Right cardiac atrium (tissue), 5 donors: ENCODE data around the gene PFDN1. TPM values are rescaled to one million over a fixed set of nuclear protein-coding genes. Genes with fewer than 3 reads are reported as not detected.
A peak's percentile ranks its signal among the peaks of the same experiment; 100 is the strongest.

Source experiments
- ATAC-seq, 2 donors: fragments of 200-7000 bp; cut with Tn5 transposase; one replicate each; pipeline versions ENCODE4 v1.8.0 to v1.9.1; 2020; ENCODE audit warnings: moderate library complexity in 2 of 2, mild to moderate bottlenecking in 1 of 2
- DNase-seq, 3 donors: peaks; one replicate each; pipeline ENCODE4 v3.0.0-alpha.2; 2020
- H3K27ac ChIP-seq: one replicate; pipeline ENCODE4 v1.5.1; 2013; ENCODE audit warnings: mild to moderate bottlenecking, low read length, control low read depth, moderate library complexity
- H3K27me3 ChIP-seq: one replicate; pipeline ENCODE4 v1.6.1; 2013; ENCODE audit not compliant: control insufficient read depth, insufficient read depth
- H3K4me1 ChIP-seq: one replicate; pipeline ENCODE4 v1.6.1; 2013; ENCODE audit warnings: low read length; ENCODE audit not compliant: control insufficient read depth, insufficient read depth
- H3K4me3 ChIP-seq: one replicate; pipeline ENCODE4 v1.5.1; 2013; ENCODE audit warnings: low read length, control low read depth
- H3K9me3 ChIP-seq: one replicate; pipeline ENCODE4 v1.6.1; 2013; ENCODE audit warnings: low read length; ENCODE audit not compliant: control insufficient read depth
- WGBS: extraction: QIAGEN DNeasy Blood & Tissue Kit; methylation state at CpG from one replicate; pipeline ENCODE4 v1.1.7; 2013; 5-methylcytosine and 5-hydroxymethylcytosine counted together
- intact Hi-C, 4 donors: fragments of 100-400 bp; cut with DNase I; formaldehyde crosslinking; loops; one replicate each; pipeline versions ENCODE4 v1.11.0 to v1.14.0; 2022 to 2023
- polyA plus RNA-seq: library from polyadenylated mRNA; stranded (reverse); fragments of 200-250 nt; gene quantifications from one replicate; pipeline ENCODE4 v1.2.3, GENCODE V29; 2013
- total RNA-seq, 4 donors: library from RNA; stranded (reverse); fragmentation: NEBNext Ultra II Directional; extraction: Animal tissue kit (Norgen Biotek cat#: 25700); gene quantifications; one replicate each; pipeline ENCODE4 v1.2.1, GENCODE V29; 2021
- donor health status: healthy with polysubstance abuse.
- donor health status: DM: no; HTN: yes; CAD: no.
- donor health status: DM: no; HTN: no; CAD: no.
- donor health status: DM: no; HTN: yes; CAD: no; lungs with severe emphysema.
- donor health status: DM: yes; HTN: yes; CAD: no.

The PFDN1 gene
- total and polyA plus RNA-seq, 5 donors, result 57.6 to 144 (median 67.2) TPM

DNA sequence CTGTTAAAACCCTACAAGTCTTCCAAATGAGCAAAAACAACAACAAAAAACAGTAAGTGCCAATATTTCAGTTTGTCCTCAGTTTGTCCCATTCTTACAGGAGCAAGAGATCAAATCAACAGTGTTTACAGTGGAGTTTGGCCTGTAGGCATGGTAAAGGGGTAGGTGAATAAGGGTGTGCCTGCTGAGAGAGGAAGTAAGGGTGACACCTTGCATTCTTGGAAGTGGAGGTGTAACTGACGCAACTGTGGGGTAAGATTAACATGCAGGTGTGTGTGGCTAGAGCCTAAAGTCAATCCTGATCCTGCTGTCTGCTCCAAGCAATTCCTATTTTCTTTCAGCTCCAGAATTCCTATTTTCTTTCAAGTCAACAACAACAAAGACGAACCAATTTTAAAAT is 43.4 kb downstream of the PFDN1 start:
- WGBS, result 98% methylated on average over 2 of the region's 2 CpGs
- Histone ChIP-seq H3K4me3 (no peak overlapping the region), H3K27ac (no peak overlapping the region), H3K27me3 (no peaks in the 10 kb centered on the region), H3K9me3 (no peaks in the 10 kb centered on the region), H3K4me1 (peaks cover 15% of the 10 kb centered on the region)
- no peak for DNase-seq
- intact Hi-C loops, result no loop called here
- no peak for ATAC-seq

DNA sequence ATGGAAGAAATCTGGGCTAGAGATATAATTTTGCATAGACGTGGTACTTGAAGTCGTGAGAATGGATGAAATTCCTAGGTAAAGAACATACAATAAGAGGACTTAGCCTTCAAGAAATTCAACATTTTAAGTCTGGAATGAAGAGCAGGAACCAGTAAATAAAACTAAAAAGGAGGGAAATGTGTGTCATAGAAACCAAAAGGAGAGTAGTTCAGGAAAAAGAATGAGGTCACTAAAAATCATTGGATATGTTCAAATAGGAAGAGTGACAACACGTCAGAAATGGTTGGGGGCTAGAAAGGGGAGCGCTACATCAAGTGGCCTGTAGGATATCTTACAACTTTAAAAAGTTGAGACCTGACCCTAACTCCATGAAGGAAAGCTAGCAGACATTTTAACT is 44.0 kb downstream of the PFDN1 start:
- WGBS, result 91% methylated on average over 4 of the region's 4 CpGs
- ATAC-seq (no peak), DNase-seq (no peak)
- Histone ChIP-seq H3K27me3 (no peaks in the 10 kb centered on the region), H3K27ac (no peak overlapping the region), H3K4me3 (no peak overlapping the region), H3K4me1 (peaks cover 20% of the 10 kb centered on the region), H3K9me3 (no peaks in the 10 kb centered on the region)
- intact Hi-C loops, result no loop called here

DNA sequence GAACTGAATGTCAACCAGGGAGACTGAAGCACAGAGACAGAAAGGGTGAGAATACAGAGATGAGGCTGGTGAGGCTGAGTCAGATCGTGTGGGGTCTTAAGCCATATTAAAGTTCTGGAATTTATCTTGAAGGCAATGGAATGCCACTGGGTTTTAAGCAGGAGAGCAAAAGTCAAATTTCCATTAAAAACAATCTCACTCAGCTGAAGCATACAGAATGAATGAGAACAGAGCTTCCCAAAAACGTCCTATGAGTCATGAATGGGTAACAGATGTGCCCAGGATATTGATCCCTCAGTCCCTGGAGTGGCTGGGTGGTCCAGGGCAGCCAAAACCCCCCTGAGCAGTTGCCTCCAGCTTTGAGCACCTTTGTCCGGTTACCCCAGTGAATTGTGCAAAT is 44.9 kb downstream of the PFDN1 start:
- DNase-seq, result no peak
- peaks cover 28% of the 10 kb centered on the region for H3K4me1 ChIP-seq
- no peak overlapping the region for H3K4me3 ChIP-seq
- no peaks in the 10 kb centered on the region for H3K27me3 ChIP-seq
- no peaks in the 10 kb centered on the region for H3K9me3 ChIP-seq
- intact Hi-C loops, result no loop called here
- H3K27ac ChIP-seq, result no peak overlapping the region
- WGBS, result 77% methylated on average over 3 of the region's 3 CpGs
- ATAC-seq, result no peak

DNA sequence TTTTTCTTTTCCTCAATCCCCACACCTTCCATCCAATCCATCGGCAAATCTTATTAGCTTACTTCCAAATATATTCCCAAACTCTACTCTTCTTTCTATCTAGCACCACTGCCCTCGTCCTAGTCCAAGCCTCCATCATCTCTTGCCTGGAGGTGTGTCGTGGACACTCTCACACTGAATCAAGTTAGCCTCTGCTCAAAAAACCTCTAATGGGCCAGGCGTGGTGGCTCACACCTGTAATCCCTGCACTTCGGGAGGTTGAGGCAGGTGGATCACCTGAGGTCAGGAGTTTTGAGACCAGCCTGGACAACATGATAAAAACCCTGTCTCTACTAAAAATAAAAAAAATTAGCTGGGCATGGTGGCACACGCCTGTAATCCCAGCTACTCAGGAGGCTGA is 46.2 kb downstream of the PFDN1 start:
- Histone ChIP-seq H3K4me1 (peaks cover 27% of the 10 kb centered on the region), H3K27me3 (no peaks in the 10 kb centered on the region), H3K27ac (no peak overlapping the region), H3K4me3 (no peak overlapping the region), H3K9me3 (no peaks in the 10 kb centered on the region)
- ATAC-seq (no peak), DNase-seq (no peak)
- WGBS, result 96% methylated on average over 6 of the region's 6 CpGs
- intact Hi-C loops, result no loop called here

DNA sequence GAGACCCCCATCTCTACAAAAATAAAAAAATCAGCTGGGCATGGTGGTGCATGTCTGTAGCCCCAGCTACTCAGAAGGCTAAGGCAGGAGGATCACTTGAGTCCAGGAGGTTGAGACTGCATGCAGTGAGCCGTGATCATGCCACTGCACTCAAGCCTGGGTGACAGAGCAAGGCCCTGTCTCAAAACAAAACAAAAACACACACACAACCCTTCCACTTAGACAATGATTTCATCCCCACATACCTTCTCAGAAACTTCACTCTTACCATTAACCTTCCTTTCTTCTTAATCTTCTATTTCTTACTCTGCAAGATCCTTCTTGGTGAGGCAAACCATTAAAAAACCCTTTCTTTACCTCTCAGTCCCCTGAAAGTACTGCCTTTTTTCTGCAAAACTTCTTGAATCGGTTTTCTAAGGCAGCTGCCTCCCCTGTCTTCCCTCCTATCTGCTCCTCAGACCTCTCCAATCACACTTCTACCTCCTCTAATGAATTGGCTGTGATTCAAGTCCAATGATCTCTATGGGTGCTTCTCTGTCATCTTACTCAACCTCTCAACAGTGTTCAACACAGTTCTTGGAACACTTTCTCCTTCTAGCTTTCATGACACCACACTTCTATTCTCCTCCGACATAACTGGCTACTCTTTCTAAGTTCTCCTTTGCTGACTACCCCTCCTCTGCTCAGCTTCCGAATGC is 47.3 kb downstream of the PFDN1 start:
- H3K27ac ChIP-seq, result peak overlapping the region; percentile 8
- no peak for ATAC-seq
- H3K4me3 ChIP-seq, result no peak overlapping the region
- 79% methylated on average over 4 of the region's 4 CpGs for WGBS
- H3K9me3 ChIP-seq, result no peaks in the 10 kb centered on the region
- intact Hi-C loops, result no loop called here
- peaks cover 23% of the 10 kb centered on the region for H3K4me1 ChIP-seq
- no peak for DNase-seq
- no peaks in the 10 kb centered on the region for H3K27me3 ChIP-seq

DNA sequence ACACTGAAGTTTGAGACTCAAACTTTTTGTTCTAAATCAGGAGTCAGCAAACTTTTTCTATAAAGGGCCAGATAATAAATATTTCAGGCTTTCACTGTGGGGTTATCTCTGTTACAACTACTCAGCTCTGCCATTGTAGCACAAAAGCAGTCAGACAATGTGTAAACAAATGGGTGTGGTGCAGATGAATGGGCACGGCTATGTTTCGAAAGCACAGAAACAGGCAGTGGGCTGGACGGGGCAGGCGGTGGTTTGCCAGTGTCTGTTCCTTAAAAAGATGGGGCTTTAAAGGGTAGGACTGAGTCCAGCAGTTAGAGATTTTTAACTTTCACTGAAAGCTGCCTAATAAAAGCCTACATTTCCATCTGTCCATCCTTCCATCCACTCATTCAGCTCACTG is 48.9 kb downstream of the PFDN1 start:
- peak; percentile 35 to 69 (median 67) for DNase-seq
- peak; percentile 35 to 69 for ATAC-seq
- Histone ChIP-seq H3K27me3 (no peaks in the 10 kb centered on the region), H3K9me3 (no peaks in the 10 kb centered on the region), H3K4me3 (no peak overlapping the region), H3K4me1 (peaks cover 23% of the 10 kb centered on the region), H3K27ac (no peak overlapping the region)
- intact Hi-C loops, result no loop called here
- WGBS, result 58% methylated on average over 4 of the region's 4 CpGs

DNA sequence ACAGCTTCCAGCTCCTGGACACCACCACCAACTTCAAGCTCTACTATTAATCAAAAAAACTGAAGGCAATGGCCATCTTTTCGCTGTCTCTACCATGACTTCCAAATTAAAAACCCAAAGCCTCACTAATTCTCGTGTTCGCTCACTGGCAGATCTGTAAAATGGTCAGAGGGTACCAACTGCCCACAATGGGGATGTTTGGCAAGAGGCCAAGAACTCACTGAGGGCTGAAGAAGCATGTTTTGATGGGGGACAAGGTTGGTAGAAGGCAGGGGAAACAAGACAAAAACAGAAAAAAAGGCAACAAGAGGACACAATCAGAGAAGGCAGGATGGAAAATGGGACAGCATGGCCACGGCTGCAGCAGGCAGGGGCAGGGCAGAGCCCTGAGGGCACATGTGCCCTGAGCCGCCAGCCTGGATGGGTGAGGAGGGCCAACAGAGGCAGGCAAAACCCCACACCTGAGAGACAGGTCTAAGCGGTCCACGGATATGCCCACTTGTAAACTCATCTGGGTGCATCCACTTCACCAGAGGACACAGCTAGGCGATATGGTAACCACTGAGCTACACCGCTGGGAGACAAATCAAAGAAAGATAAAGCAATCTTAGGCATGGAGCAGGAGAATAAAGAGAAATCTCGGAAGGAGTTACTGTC is 50.3 kb downstream of the PFDN1 start:
- Histone ChIP-seq H3K4me1 (peaks cover 23% of the 10 kb centered on the region), H3K9me3 (no peaks in the 10 kb centered on the region), H3K4me3 (no peak overlapping the region), H3K27me3 (no peaks in the 10 kb centered on the region), H3K27ac (no peak overlapping the region)
- no peak for ATAC-seq
- WGBS, result 95% methylated on average over 10 of the region's 10 CpGs
- intact Hi-C loops, result no loop called here
- DNase-seq, result no peak

DNA sequence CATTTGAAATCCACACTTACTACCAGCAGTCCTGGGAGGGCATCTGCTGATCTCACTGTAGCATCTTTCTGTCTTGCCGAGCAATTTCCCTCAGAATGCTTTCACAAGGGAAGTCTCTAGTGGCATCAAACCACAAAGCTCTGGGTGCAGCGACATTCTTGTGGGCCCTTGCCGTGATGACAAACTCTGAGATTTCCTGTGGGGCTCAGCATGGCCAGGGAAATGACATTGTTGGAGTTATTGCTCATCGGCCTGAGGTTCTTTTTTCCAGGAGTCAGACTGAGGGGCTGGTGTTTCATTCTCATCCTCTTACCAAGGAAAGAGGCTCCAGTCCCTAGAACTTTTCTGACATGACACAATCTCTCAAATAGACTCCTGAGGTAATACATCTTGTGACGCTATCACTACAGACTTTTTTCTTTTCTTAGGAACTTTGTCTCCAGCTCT is 51.4 kb downstream of the PFDN1 start:
- intact Hi-C loops, result no loop called here
- ATAC-seq, result peak in 1 of 2 donors; percentile 37
- H3K27ac ChIP-seq, result peak overlapping the region; percentile 6
- H3K27me3 ChIP-seq, result no peaks in the 10 kb centered on the region
- H3K9me3 ChIP-seq, result no peaks in the 10 kb centered on the region
- peaks cover 27% of the 10 kb centered on the region for H3K4me1 ChIP-seq
- DNase-seq, result no peak
- H3K4me3 ChIP-seq, result no peak overlapping the region
- 56% methylated on average over 5 of the region's 5 CpGs for WGBS

DNA sequence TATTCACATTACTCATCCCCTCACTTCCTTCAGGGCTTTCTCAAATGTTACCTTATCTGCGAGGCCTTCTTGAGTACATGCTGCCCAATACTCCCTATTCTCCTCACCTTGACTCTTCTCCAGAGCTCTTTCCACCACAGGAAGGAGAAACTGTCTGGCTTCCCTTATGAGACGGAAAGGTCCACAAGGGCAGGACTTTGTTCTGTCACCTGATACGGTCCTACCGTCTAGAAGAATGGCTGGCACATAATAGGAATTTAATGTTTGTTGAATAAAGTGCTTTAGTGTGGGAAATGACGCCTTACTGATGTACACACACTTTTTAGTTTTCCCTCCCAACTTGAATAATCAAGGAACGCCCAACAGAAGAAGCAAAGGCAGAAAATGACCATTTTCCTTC is 52.5 kb downstream of the PFDN1 start:
- no peak for DNase-seq
- Histone ChIP-seq H3K4me1 (peaks cover 20% of the 10 kb centered on the region), H3K27ac (no peak overlapping the region), H3K4me3 (no peak overlapping the region), H3K27me3 (no peaks in the 10 kb centered on the region), H3K9me3 (no peaks in the 10 kb centered on the region)
- WGBS, result 85% methylated on average over 6 of the region's 6 CpGs
- ATAC-seq, result peak in 1 of 2 donors; percentile 6
- intact Hi-C loops, result no loop called here

DNA sequence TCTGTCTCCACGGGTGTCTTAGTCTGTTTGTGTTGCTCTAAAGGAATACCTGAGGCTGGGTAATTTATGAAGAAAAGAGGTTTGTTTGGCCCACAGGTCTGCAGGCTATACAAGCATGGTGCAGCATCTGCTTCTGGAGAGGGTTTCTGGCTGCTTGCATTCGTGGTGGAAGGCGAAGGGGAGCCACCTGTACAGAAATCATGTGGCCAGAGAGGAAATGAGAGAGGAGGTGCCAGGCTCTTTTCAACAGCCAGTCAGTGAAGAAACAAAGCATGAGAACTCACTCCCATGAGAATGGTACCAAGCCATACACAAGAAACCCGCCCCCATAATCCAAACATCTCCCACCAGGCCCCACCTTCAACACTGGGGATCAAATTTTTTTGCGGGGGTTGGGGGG is 53.4 kb downstream of the PFDN1 start:
- 82% methylated on average over 5 of the region's 5 CpGs for WGBS
- intact Hi-C loops, result no loop called here
- H3K9me3 ChIP-seq, result no peaks in the 10 kb centered on the region
- no peaks in the 10 kb centered on the region for H3K27me3 ChIP-seq
- peaks cover 17% of the 10 kb centered on the region for H3K4me1 ChIP-seq
- DNase-seq (no peak), ATAC-seq (no peak)
- no peak overlapping the region for H3K4me3 ChIP-seq
- H3K27ac ChIP-seq, result no peak overlapping the region

DNA sequence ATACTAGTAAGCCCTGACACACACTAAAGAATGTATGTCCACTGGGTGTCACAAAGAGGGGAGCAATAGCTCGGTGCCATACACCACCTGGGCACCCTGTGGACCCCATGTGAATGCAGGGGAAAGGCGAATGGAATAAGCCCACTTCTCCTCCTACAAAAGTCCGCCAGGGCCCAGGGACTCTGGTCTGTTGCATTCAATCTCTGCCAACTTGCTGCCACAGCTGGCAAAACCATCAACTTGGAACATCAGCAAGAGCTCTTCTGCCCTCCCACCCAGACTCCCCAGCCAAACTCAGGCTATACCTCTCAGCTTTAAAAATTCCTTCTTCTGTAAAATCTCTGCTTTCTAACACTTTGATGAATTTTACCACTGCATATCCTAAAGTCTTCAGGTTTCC is 54.5 kb downstream of the PFDN1 start:
- Histone ChIP-seq H3K27ac (no peak overlapping the region), H3K4me1 (peaks cover 7% of the 10 kb centered on the region), H3K4me3 (no peak overlapping the region), H3K9me3 (no peaks in the 10 kb centered on the region), H3K27me3 (no peaks in the 10 kb centered on the region)
- ATAC-seq, result no peak
- DNase-seq, result no peak
- intact Hi-C loops, result no loop called here
- WGBS, result 84% methylated on average over 3 of the region's 3 CpGs
